OCI-M2 (cell line): ENCODE results near the gene DGCR8.

Source experiments
- DNase-seq: peaks from one replicate; lab custom pipeline; 2025; ENCODE audit not compliant: unreplicated experiment; lab: John Stamatoyannopoulos, UW

Gene DGCR8

GRCh38 chr22:20123366-20124082, 43.5 kb downstream of the DGCR8 start:
- no peak for DNase-seq

GRCh38 chr22:20124083-20124787, 44.2 kb downstream of the DGCR8 start:
- no peak for DNase-seq

- DNase-seq, result no peak
These were observed 45.4 kb downstream of the DGCR8 start for GRCh38 chr22:20125201-20126174.

- no peak for DNase-seq
These were observed 46.4 kb downstream of the DGCR8 start for GRCh38 chr22:20126284-20127029.

GRCh38 chr22:20127318-20127868, 47.4 kb downstream of the DGCR8 start:
- DNase-seq, result no peak

GRCh38 chr22:20127869-20128618, 48.0 kb downstream of the DGCR8 start:
- DNase-seq, result no peak

- DNase-seq, result no peak
These were observed 48.5 kb downstream of the DGCR8 start for GRCh38 chr22:20128619-20128901.

GRCh38 chr22:20128902-20129746, 49.1 kb downstream of the DGCR8 start:
- DNase-seq, result no peak

GRCh38 chr22:20129747-20130014, 49.6 kb downstream of the DGCR8 start:
- no peak for DNase-seq

- no peak for DNase-seq
These were observed 50.3 kb downstream of the DGCR8 start for GRCh38 chr22:20130319-20130718.

GRCh38 chr22:20130731-20131596, 50.9 kb downstream of the DGCR8 start:
- no peak for DNase-seq

GRCh38 chr22:20131597-20131858, 51.5 kb downstream of the DGCR8 start, which contains the start of gene ZDHHC8:
Gene ZDHHC8 (plus strand): TSS chr22:20131804. CDS start chr22:20131948, 144 bp downstream.
- DNase-seq, result no peak

- no peak for DNase-seq
These were observed 52.0 kb downstream of the DGCR8 start for GRCh38 chr22:20131859-20132685.

- no peak for DNase-seq
These were observed 52.7 kb downstream of the DGCR8 start for GRCh38 chr22:20132686-20133246.

- DNase-seq, result no peak
These were observed 54.0 kb downstream of the DGCR8 start for GRCh38 chr22:20133930-20134549.

GRCh38 chr22:20135265-20135664, 55.2 kb downstream of the DGCR8 start:
- no peak for DNase-seq
